Immature natural killer cell (primary cell): ENCODE results near the gene ZBTB16. TPM values are rescaled to one million over a fixed set of nuclear protein-coding genes. Genes with fewer than 3 reads are reported as not detected.

ENCODE experiments used
- DNase-seq, 3 donors: peaks; one replicate each; pipeline ENCODE4 v3.0.0; 2022; ENCODE audit warnings: mixed read lengths in 1 of 3
- H3K27ac Mint-ChIP-seq, 6 donors: one replicate each; pipeline ENCODE4 v1.8.0; 2020; ENCODE audit warnings: mixed read lengths in 6 of 6, mild to moderate bottlenecking in 5 of 6, inconsistent platforms in 4 of 6, moderate library complexity in 3 of 6
- H3K27me3 Mint-ChIP-seq, 3 donors: one replicate each; pipeline ENCODE4 v1.8.0; 2020 to 2021; ENCODE audit warnings: low read depth in 3 of 3, mild to moderate bottlenecking in 3 of 3, mixed read lengths in 3 of 3, moderate library complexity in 3 of 3, inconsistent platforms in 1 of 3
- H3K36me3 Mint-ChIP-seq, 3 donors: one replicate each; pipeline ENCODE4 v1.8.0; 2020; ENCODE audit warnings: mixed read lengths in 3 of 3, inconsistent platforms in 2 of 3, mild to moderate bottlenecking in 2 of 3
- H3K4me1 Mint-ChIP-seq, 2 donors: one replicate each; pipeline ENCODE4 v1.8.0; 2020; ENCODE audit warnings: inconsistent platforms in 2 of 2, mild to moderate bottlenecking in 2 of 2, mixed read lengths in 2 of 2, moderate library complexity in 1 of 2
- H3K4me3 Mint-ChIP-seq, 5 donors: one replicate each; pipeline ENCODE4 v1.8.0; 2020; ENCODE audit warnings: mild to moderate bottlenecking in 5 of 5, mixed read lengths in 5 of 5, inconsistent platforms in 3 of 5, moderate library complexity in 3 of 5
- H3K9me3 Mint-ChIP-seq, 6 donors: one replicate each; pipeline ENCODE4 v1.8.0; 2020; ENCODE audit warnings: mild to moderate bottlenecking in 6 of 6, mixed read lengths in 6 of 6, inconsistent platforms in 4 of 6, moderate library complexity in 3 of 6
- polyA plus RNA-seq, 3 donors: library from polyadenylated mRNA; unstranded; fragments of 300-500 nt; fragmentation: Illumina TruSeq; gene quantifications; one replicate each; pipeline ENCODE4 v1.2.3, GENCODE V29; 2021

The ZBTB16 gene
- polyA plus RNA-seq, 3 donors from 2014 or later: 90.4 to 197 (median 92.5) TPM

GRCh38 chr11:114163229-114163631 is 103.7 kb downstream of the ZBTB16 start:
- Mint-ChIP-seq H3K36me3 (peaks cover 3 to 7% (median 4%) of the 10 kb centered on the region in 3 donors), H3K4me3 (peak overlapping the region in 2 of 5 donors; percentile 8 to 27), H3K9me3 (no peaks in the 10 kb centered on the region)

GRCh38 chr11:114163830-114164401 is 104.4 kb downstream of the ZBTB16 start:
- peaks cover 99 to 100% of the 10 kb centered on the region in 2 donors for H3K4me1 Mint-ChIP-seq
- peaks cover 0 to 4% (median 4%) of the 10 kb centered on the region in 3 donors for H3K36me3 Mint-ChIP-seq
- DNase-seq: no peak
- H3K9me3 Mint-ChIP-seq: no peaks in the 10 kb centered on the region
- peak overlapping the region; percentile 26 to 91 (median 81) for H3K27ac Mint-ChIP-seq
- peak overlapping the region in 2 of 5 donors; percentile 14 to 37 for H3K4me3 Mint-ChIP-seq
- H3K27me3 Mint-ChIP-seq: peaks cover 20 to 28% (median 26%) of the 10 kb centered on the region in 3 donors

More at GRCh38 chr11:114163229-114163631, 103.7 kb downstream of the ZBTB16 start:
- Mint-ChIP-seq H3K4me1 (peaks cover 99 to 100% of the 10 kb centered on the region in 2 donors), H3K27ac (peak overlapping the region in 5 of 6 donors; percentile 26 to 86 (median 46)), H3K27me3 (peaks cover 20 to 28% (median 26%) of the 10 kb centered on the region in 3 donors)
- DNase-seq: no peak

- Mint-ChIP-seq H3K4me3 (peak overlapping the region in 3 of 5 donors; percentile 6 to 15 (median 9)), H3K27ac (peak overlapping the region; percentile 26 to 91 (median 88)), H3K36me3 (no peaks in the 10 kb centered on the region), H3K4me1 (peaks cover 99 to 100% of the 10 kb centered on the region in 2 donors), H3K27me3 (peaks cover 20 to 27% (median 25%) of the 10 kb centered on the region in 3 donors), H3K9me3 (no peaks in the 10 kb centered on the region)
- no peak for DNase-seq
Observed at GRCh38 chr11:114164546-114164945, 105.0 kb downstream of the ZBTB16 start.

GRCh38 chr11:114165326-114166230 is 106.1 kb downstream of the ZBTB16 start:
- H3K27me3 Mint-ChIP-seq: peaks cover 13 to 20% (median 18%) of the 10 kb centered on the region in 3 donors
- no peaks in the 10 kb centered on the region for H3K36me3 Mint-ChIP-seq
- DNase-seq: no peak
- H3K4me1 Mint-ChIP-seq: peaks cover 98 to 100% of the 10 kb centered on the region in 2 donors
- peak overlapping the region; percentile 11 to 65 (median 40) for H3K4me3 Mint-ChIP-seq
- H3K9me3 Mint-ChIP-seq: no peaks in the 10 kb centered on the region
- peak overlapping the region; percentile 86 to 91 (median 88) for H3K27ac Mint-ChIP-seq

- H3K4me3 Mint-ChIP-seq: peak overlapping the region; percentile 63 to 77 (median 69)
- no peak for DNase-seq
- no peaks in the 10 kb centered on the region for H3K36me3 Mint-ChIP-seq
- H3K27ac Mint-ChIP-seq: peak overlapping the region; percentile 86 to 91 (median 88)
- H3K9me3 Mint-ChIP-seq: no peaks in the 10 kb centered on the region
- peaks cover 98 to 100% of the 10 kb centered on the region in 2 donors for H3K4me1 Mint-ChIP-seq
- H3K27me3 Mint-ChIP-seq: peaks cover 13 to 20% (median 18%) of the 10 kb centered on the region in 3 donors
Observed at GRCh38 chr11:114166362-114166761, 106.9 kb downstream of the ZBTB16 start.

- no peaks in the 10 kb centered on the region for H3K9me3 Mint-ChIP-seq
- H3K4me1 Mint-ChIP-seq: peaks cover 98 to 100% of the 10 kb centered on the region in 2 donors
- peak overlapping the region; percentile 63 to 77 (median 69) for H3K4me3 Mint-ChIP-seq
- H3K27me3 Mint-ChIP-seq: peaks cover 13 to 22% (median 20%) of the 10 kb centered on the region in 3 donors
- peak overlapping the region; percentile 86 to 91 (median 88) for H3K27ac Mint-ChIP-seq
- H3K36me3 Mint-ChIP-seq: no peaks in the 10 kb centered on the region
- DNase-seq: peak; percentile 51 to 62 (median 55)
Observed at GRCh38 chr11:114166897-114167323, 107.4 kb downstream of the ZBTB16 start.

GRCh38 chr11:114167355-114167754 is 107.8 kb downstream of the ZBTB16 start:
- Mint-ChIP-seq H3K27me3 (peaks cover 13 to 23% (median 20%) of the 10 kb centered on the region in 3 donors), H3K36me3 (no peaks in the 10 kb centered on the region), H3K4me1 (peaks cover 98 to 100% of the 10 kb centered on the region in 2 donors)

GRCh38 chr11:114167771-114168448 is 108.4 kb downstream of the ZBTB16 start:
- H3K4me1 Mint-ChIP-seq: peaks cover 98 to 100% of the 10 kb centered on the region in 2 donors

More at GRCh38 chr11:114167355-114167754, 107.8 kb downstream of the ZBTB16 start:
- H3K9me3 Mint-ChIP-seq: no peaks in the 10 kb centered on the region
- H3K4me3 Mint-ChIP-seq: peak overlapping the region; percentile 63 to 77 (median 69)
- peak overlapping the region; percentile 86 to 91 (median 88) for H3K27ac Mint-ChIP-seq
- no peak for DNase-seq

GRCh38 chr11:114168691-114169090 is 109.2 kb downstream of the ZBTB16 start:
- peak overlapping the region; percentile 76 to 91 (median 86) for H3K27ac Mint-ChIP-seq
- no peaks in the 10 kb centered on the region for H3K9me3 Mint-ChIP-seq
- H3K4me3 Mint-ChIP-seq: peak overlapping the region; percentile 63 to 77 (median 69)
- peaks cover 99 to 100% of the 10 kb centered on the region in 2 donors for H3K4me1 Mint-ChIP-seq
- H3K27me3 Mint-ChIP-seq: peaks cover 12 to 27% (median 23%) of the 10 kb centered on the region in 3 donors
- H3K36me3 Mint-ChIP-seq: no peaks in the 10 kb centered on the region
- DNase-seq: no peak

More at GRCh38 chr11:114167771-114168448, 108.4 kb downstream of the ZBTB16 start:
- H3K9me3 Mint-ChIP-seq: no peaks in the 10 kb centered on the region
- peaks cover 13 to 25% (median 22%) of the 10 kb centered on the region in 3 donors for H3K27me3 Mint-ChIP-seq
- no peaks in the 10 kb centered on the region for H3K36me3 Mint-ChIP-seq
- peak overlapping the region; percentile 86 to 91 (median 88) for H3K27ac Mint-ChIP-seq
- no peak for DNase-seq
- H3K4me3 Mint-ChIP-seq: peak overlapping the region; percentile 63 to 77 (median 69)

GRCh38 chr11:114169321-114169749 is 109.8 kb downstream of the ZBTB16 start:
- Mint-ChIP-seq H3K27ac (peak overlapping the region; percentile 65 to 91 (median 80)), H3K9me3 (no peaks in the 10 kb centered on the region), H3K27me3 (peaks cover 11 to 28% (median 23%) of the 10 kb centered on the region in 3 donors), H3K36me3 (no peaks in the 10 kb centered on the region), H3K4me3 (peak overlapping the region; percentile 25 to 60 (median 42)), H3K4me1 (peaks cover 99 to 100% of the 10 kb centered on the region in 2 donors)
- no peak for DNase-seq

GRCh38 chr11:114169821-114170220 is 110.3 kb downstream of the ZBTB16 start:
- Mint-ChIP-seq H3K9me3 (no peaks in the 10 kb centered on the region), H3K27me3 (peaks cover 11 to 28% (median 23%) of the 10 kb centered on the region in 3 donors), H3K4me3 (peak overlapping the region; percentile 25 to 60 (median 42)), H3K4me1 (peaks cover 99 to 100% of the 10 kb centered on the region in 2 donors), H3K36me3 (no peaks in the 10 kb centered on the region), H3K27ac (peak overlapping the region; percentile 65 to 91 (median 80))
- DNase-seq: no peak

- Mint-ChIP-seq H3K27ac (peak overlapping the region in 5 of 6 donors; percentile 29 to 50 (median 36)), H3K27me3 (peaks cover 11 to 28% (median 23%) of the 10 kb centered on the region in 3 donors), H3K4me3 (peak overlapping the region in 2 of 5 donors; percentile 20 to 25), H3K9me3 (no peaks in the 10 kb centered on the region), H3K36me3 (peaks cover 0 to 3% (median 0%) of the 10 kb centered on the region in 3 donors), H3K4me1 (peaks cover 99 to 100% of the 10 kb centered on the region in 2 donors)
- DNase-seq: no peak
Observed at GRCh38 chr11:114170226-114170625, 110.7 kb downstream of the ZBTB16 start.
